ENCODE results near the gene ABHD17B. TPM values are rescaled to one million over a fixed set of nuclear protein-coding genes. Genes with fewer than 3 reads are reported as not detected.

Gene ABHD17B
- total RNA-seq (2022; extraction: Qiagen RNA extraction; ENCODE audit: low read depth): 15.1 to 20.0 TPM (median 17.1 TPM) in 5 replicates

DNA sequence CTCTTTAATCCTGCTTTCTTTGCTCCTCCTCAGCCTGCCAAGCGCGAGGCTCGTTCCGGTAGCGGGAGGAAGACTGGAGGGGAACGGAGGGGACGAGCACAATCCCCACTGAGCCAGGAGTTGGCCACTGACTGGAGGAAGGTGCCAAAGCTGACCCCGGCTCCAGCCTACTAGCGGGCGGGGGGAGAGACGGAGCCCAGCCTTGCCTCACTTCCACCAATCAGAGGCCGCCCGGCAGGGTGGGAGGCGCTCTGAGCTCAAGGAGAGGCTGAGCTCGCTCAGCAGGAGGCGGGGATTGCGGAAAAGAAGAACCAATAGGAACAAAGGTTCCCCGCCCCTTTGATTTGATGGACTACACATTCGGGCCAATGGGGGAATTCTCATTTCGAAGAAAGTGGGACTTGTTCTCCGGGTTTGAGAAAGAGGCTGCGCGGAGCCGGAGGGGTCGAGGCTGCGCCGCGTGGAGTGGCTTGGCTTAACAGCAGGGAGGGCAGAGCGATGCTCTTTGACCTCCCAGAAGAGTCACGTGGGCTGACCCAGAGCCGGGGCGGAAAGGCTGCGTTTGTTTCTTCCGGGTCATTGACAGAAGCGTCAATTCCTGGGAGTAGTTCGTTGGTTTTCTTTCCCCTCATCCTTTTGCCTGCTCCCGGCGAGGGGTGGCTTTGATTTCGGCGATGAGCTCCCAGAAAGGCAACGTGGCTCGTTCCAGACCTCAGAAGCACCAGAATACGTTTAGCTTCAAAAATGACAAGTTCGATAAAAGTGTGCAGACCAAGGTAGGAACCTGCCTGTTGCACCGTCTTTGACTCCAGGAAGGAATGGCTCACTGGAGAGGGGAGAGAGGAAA, at the start of gene ABHD17B, which contains the start of gene C9orf85:
ABHD17B (minus strand) TSS at position 133 of the 847 bp plus-strand sequence. CDS start 36,113 bp downstream, outside the sequence.
C9orf85 (plus strand) TSS at position 579 of the 847 bp plus-strand sequence; CDS start at position 675, 96 bp downstream.

Other genes with a start within 250 kb of the ABHD17B start
- gene CEMIP2, start 142.7 kb downstream of the ABHD17B start, total RNA-seq (2022; extraction: Qiagen RNA extraction; ENCODE audit: low read depth): 64.7 to 99.6 TPM (median 73.6 TPM) in 5 replicates
- 13.3 to 14.6 TPM (median 13.8 TPM) in 5 replicates for gene C9orf85, start 446 bp upstream of the ABHD17B start, total RNA-seq (2022; extraction: Qiagen RNA extraction; ENCODE audit: low read depth)
- not detected in 5 replicates for gene C9orf57, start 149.4 kb upstream of the ABHD17B start, total RNA-seq (2022; extraction: Qiagen RNA extraction; ENCODE audit: low read depth)
- gene GDA, start 238.2 kb upstream of the ABHD17B start, total RNA-seq (2022; extraction: Qiagen RNA extraction; ENCODE audit: low read depth): 0.84 to 1.5 TPM (median 1.2 TPM) in 5 replicates

Data from A549 treated with DMSO at 1 μM for 4 hours (cell line).